G401.6 (cell line): ENCODE results near the gene KIF24.
"Not testable (repeated sequence)": the region's sequence is repeated elsewhere in the genome, so short reads cannot be mapped to it uniquely, and the experiment has no call there.

Source experiments
- FAIRE-seq: peaks from 2 replicates; lab custom pipeline; 2012; peaks lifted over from hg19 to GRCh38; lab: Jason Lieb, UNC

KIF24 gene, protein sequence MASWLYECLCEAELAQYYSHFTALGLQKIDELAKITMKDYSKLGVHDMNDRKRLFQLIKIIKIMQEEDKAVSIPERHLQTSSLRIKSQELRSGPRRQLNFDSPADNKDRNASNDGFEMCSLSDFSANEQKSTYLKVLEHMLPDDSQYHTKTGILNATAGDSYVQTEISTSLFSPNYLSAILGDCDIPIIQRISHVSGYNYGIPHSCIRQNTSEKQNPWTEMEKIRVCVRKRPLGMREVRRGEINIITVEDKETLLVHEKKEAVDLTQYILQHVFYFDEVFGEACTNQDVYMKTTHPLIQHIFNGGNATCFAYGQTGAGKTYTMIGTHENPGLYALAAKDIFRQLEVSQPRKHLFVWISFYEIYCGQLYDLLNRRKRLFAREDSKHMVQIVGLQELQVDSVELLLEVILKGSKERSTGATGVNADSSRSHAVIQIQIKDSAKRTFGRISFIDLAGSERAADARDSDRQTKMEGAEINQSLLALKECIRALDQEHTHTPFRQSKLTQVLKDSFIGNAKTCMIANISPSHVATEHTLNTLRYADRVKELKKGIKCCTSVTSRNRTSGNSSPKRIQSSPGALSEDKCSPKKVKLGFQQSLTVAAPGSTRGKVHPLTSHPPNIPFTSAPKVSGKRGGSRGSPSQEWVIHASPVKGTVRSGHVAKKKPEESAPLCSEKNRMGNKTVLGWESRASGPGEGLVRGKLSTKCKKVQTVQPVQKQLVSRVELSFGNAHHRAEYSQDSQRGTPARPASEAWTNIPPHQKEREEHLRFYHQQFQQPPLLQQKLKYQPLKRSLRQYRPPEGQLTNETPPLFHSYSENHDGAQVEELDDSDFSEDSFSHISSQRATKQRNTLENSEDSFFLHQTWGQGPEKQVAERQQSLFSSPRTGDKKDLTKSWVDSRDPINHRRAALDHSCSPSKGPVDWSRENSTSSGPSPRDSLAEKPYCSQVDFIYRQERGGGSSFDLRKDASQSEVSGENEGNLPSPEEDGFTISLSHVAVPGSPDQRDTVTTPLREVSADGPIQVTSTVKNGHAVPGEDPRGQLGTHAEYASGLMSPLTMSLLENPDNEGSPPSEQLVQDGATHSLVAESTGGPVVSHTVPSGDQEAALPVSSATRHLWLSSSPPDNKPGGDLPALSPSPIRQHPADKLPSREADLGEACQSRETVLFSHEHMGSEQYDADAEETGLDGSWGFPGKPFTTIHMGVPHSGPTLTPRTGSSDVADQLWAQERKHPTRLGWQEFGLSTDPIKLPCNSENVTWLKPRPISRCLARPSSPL (N-terminal part only)

GRCh38 chr9:34328987-34329832, at the start of gene KIF24, which contains the start of gene NUDT2:
TSS of gene KIF24 (minus strand) at chr9:34329268. CDS start at chr9:34311346, 17,922 bp downstream.
TSS of gene NUDT2 (plus strand) at chr9:34329569. CDS start at chr9:34339040, 9,471 bp downstream.
- FAIRE-seq: peak; percentile 99

- FAIRE-seq: no peak
These were observed 49.5 kb upstream of the KIF24 start for GRCh38 chr9:34378376-34379060.

GRCh38 chr9:34377404-34377746, 48.3 kb upstream of the KIF24 start:
- FAIRE-seq: no peak

GRCh38 chr9:34376596-34377403, 47.7 kb upstream of the KIF24 start, which contains the start of gene MYORG:
TSS of gene MYORG (minus strand) at chr9:34376898. CDS start at chr9:34372943, 3,955 bp downstream.
- FAIRE-seq: peak; percentile 97

DNA sequence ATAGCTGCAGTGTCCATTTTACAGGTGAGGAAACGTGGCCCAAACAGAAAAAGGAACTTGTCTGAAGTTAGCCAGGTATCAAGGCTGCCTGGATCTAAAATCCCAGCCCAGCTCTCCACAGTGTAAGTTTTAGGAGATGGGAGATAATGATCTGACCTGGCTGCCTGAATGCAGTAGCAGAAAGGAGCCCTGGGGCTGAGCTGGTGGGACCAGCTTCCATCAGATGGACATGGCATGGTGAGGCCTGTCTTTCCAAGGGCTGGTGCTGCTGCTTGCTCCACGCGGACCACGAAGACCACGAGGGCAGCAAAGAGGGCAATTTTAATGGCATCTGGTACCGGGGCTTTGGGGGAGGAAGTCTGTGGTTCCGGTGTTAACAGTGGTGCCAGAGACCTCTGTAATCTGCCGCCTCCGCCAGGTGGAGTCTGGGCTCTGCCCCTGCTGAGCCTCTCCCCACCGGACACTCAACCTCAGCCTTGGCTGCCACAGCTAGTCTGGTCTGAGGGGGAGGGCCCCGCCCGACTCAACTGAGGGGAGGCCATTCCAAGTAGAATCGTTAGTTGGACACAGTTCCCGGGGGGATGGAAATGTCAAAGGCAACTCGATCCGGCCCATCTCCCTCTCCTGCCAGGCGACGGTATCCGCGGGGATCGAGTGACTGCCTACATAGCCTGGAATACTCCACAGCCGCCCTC, 47.0 kb upstream of the KIF24 start:
- no peak for FAIRE-seq

- no peak for FAIRE-seq
These were observed 46.0 kb upstream of the KIF24 start for GRCh38 chr9:34374905-34375552.

DNA sequence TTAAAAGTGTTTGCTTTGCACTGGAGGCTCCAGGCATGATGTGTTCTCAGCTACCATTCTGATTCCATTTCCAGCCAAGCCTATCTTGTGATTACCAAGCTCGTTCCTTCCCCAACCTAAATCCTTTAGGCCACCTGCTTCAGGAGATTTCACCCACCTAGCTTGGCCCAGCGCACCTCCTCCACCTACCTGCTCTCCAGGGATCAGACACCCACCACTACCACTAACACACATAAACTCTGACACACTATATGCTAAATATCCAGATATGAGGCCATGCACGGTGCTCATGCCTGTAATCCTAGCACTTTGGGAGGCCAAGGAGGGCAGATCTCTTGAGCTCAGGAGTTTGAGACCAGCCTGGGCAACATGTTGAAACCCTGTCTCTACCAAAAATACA, 45.3 kb upstream of the KIF24 start:
- FAIRE-seq: no peak

DNA sequence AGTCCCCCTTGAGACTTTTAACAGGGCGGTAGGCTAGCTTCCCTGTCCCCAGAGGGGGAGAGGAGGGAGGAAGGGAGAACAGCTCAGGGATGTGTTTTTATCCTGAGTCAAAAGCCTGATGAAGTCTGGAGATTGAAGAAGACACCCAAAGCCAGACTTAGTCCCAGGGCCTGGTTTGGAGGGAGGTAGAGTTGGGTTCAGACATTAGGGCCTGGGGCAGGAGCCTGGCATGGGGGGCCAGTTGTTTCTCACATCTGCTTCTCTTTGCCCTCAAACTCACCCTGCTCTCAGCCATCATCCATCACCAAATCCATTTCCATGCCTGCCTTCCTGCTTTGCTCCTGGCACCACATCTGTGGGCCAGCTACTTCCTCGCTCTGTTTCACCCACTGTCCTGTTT, 44.7 kb upstream of the KIF24 start:
- FAIRE-seq: no peak

DNA sequence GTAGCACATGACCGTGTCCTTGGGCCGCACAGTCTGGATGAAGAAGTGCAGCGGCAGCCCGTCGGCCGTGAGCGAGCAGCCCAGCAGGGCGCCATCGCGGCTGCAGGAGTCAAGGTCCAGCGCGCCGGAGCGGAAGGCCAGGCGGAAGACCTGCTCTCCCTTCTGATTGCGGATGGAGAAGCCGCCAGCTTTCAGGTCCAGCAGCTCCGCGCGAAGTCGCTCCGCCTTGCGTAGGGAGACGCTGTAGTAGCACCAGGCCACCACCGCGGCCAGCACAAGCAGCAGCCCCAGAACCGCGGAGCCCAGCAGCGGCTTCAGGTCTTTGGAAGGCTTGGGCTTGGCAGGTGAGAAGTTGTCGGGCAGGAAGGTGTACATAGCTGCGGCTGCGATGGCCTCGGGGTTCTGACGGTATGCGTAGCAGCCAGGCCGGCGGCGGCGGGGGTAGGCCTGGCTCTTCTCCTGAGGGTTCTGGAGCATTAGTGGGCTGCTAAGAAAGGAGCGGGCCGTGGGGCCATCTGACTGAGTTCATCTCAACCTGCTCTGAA, 43.5 kb upstream of the KIF24 start:
- no peak for FAIRE-seq

GRCh38 chr9:34371886-34372466, 42.9 kb upstream of the KIF24 start:
- no peak for FAIRE-seq

- FAIRE-seq: no peak
These were observed 42.2 kb upstream of the KIF24 start for GRCh38 chr9:34370970-34371880.

DNA sequence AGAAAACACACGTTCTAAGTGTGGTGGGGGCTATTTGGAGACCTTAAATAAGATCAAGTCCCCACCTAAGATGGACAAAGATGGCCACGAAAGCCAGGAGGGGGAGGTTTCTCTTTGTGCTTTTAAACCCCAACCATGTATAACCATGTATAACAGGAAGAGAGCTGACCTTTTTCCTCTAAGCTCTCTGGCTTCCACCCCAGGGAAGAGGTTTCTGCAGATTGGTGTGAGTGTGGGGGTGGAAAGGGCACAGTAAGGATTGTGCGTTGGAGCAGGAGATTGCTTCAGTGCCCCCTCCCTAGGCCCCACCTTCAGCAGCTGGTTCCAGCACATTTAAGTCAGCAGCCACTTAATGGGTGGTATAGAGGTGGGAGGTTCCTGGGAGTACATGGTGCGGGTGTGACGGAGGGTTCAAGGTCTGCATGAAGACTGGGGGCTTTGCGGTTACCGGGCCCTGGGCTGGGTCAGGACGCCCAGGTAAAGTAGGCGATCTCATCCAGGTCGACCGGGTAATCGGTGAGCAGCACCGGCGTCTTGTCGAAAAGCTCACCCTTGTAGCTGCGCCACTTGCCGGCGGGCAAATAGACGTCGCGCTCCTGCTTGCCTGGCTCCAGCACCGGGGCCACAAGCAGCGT, 41.4 kb upstream of the KIF24 start:
- no peak for FAIRE-seq

DNA sequence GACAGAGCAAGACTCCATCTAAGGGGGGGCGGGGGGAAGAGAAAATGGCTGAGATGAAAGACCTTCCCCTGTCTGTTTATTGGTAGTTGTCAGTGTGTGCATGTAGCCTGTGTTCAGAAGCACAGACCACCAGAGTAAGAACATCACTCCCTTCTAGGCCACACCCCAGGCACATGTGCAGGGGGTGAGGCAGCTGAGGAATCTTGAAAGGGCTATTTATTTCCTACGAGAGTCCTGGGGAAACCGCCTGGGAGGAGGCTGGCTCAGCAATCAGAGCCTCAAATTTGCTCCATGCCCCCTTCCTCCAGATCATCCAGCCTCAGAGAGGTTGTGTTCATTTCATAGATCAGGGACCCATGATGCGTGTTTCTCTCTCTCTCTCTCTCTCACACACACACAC, 40.6 kb upstream of the KIF24 start:
- FAIRE-seq: no peak

- FAIRE-seq: not testable (repeated sequence)
These were observed 39.7 kb upstream of the KIF24 start for GRCh38 chr9:34368796-34369195.

DNA sequence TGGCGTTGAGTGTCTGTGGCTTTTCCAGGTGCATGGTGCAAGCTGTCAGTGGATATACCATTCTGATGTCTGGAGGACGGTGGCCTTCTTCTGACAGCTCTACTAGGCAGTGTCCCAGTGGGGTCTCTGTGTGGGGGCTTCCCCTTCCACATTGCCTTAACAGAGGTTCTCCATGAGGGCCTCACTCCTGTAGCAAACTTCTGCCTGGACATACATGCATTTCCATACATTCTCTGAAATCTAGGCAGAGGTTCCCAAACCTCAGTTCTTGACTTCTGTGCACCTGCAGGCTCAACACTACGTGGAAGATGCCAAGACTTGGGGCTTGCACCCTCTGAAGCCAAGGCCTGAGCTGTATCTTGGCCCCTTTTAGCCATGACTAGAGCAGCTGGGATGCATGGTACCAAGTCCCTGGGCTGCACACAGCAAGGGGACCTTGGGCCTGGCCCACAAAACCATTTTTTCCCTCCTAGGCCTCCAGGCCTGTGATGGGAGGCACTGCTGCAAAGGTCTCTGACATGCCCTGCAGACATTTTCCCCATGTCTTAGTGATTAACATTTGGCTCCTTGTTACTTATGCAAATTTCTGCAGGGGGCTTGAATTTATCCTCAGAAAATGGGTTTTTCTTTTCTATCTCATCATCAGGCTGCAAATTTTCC, 38.8 kb upstream of the KIF24 start:
- FAIRE-seq: not testable (repeated sequence)

DNA sequence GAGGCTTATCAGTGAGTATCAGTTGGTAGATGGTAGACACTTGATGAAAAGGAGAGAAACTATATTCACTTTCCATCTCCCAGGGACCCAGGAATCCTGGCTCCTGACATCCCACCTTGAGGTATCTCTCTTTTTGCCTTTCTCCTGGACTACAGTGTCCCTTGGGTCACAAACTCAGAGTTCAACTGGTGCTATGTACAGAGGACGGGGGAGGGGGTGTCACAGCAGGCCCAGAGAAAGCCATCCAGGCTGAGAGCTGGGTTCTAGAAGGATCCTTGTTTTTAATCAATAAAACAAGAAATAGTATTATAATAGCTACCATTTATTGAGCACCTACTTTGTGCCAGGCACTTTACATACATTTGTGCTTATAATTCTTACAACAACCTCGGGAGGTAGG, 37.3 kb upstream of the KIF24 start:
- no peak for FAIRE-seq
